Neural crest cell (in vitro differentiated cells): ENCODE results near the gene TPSB2. TPM values are rescaled to one million over a fixed set of nuclear protein-coding genes. Genes with fewer than 3 reads are reported as not detected.
A peak's percentile ranks its signal among the peaks of the same experiment; 100 is the strongest.

Source experiments
- DNase-seq: peaks from one replicate; pipeline ENCODE4 v3.0.0; 2021; ENCODE audit warnings: low read depth, mixed read lengths, low spot score
- H3K27ac Mint-ChIP-seq: one replicate; pipeline ENCODE4 v1.8.0; 2021; ENCODE audit warnings: mild to moderate bottlenecking, mixed read lengths; ENCODE audit not compliant: unreplicated experiment
- H3K27me3 Mint-ChIP-seq: 2 replicates; pipeline ENCODE4 v1.8.0; 2021; ENCODE audit warnings: low read depth, mild to moderate bottlenecking, mixed read lengths
- H3K36me3 Mint-ChIP-seq: 2 replicates; pipeline ENCODE4 v1.8.0; 2021; ENCODE audit warnings: low read depth, mild to moderate bottlenecking, mixed read lengths
- H3K4me1 Mint-ChIP-seq: 2 replicates; pipeline ENCODE4 v1.8.0; 2021; ENCODE audit warnings: mixed read lengths
- H3K4me3 Mint-ChIP-seq: one replicate; pipeline ENCODE4 v1.8.0; 2021; ENCODE audit warnings: mild to moderate bottlenecking, mixed read lengths
- H3K9me3 Mint-ChIP-seq: 2 replicates; pipeline ENCODE4 v1.8.0; 2021; ENCODE audit warnings: mixed read lengths
- CTCF ChIP-seq: fragments of 200-600 bp; sonication (generic); conservative IDR thresholded peaks from 2 replicates; pipeline ENCODE4 v1.5.0; 2021; ENCODE audit warnings: antibody characterized with exemption, mild to moderate bottlenecking
- total RNA-seq: library from RNA; stranded (reverse); gene quantifications from 2 replicates; pipeline ENCODE4 v1.2.1, GENCODE V29; 2021

TPSB2 gene
- total RNA-seq, 1 donor from 2014 or later, result not detected

GRCh38 chr16:1184980-1185379 lies 45.0 kb downstream of the TPSB2 start:
- Mint-ChIP-seq H3K27ac (no peak overlapping the region), H3K4me1 (peaks cover 5% of the 10 kb centered on the region), H3K4me3 (no peak overlapping the region), H3K36me3 (no peaks in the 10 kb centered on the region), H3K9me3 (no peaks in the 10 kb centered on the region), H3K27me3 (peaks cover 3% of the 10 kb centered on the region)
- no peak for DNase-seq
- TF ChIP-seq CTCF, result no peak

GRCh38 chr16:1184156-1184868 lies 45.7 kb downstream of the TPSB2 start:
- no peak overlapping the region for H3K4me3 Mint-ChIP-seq
- peaks cover 3% of the 10 kb centered on the region for H3K27me3 Mint-ChIP-seq
- H3K27ac Mint-ChIP-seq, result no peak overlapping the region
- DNase-seq, result no peak
- TF ChIP-seq CTCF, result peak; percentile 21
- no peaks in the 10 kb centered on the region for H3K9me3 Mint-ChIP-seq
- no peaks in the 10 kb centered on the region for H3K36me3 Mint-ChIP-seq
- H3K4me1 Mint-ChIP-seq, result peaks cover 5% of the 10 kb centered on the region

- TF ChIP-seq CTCF, result no peak
- Mint-ChIP-seq H3K4me1 (peaks cover 5% of the 10 kb centered on the region), H3K4me3 (no peak overlapping the region), H3K27me3 (peaks cover 3% of the 10 kb centered on the region), H3K27ac (no peak overlapping the region), H3K9me3 (no peaks in the 10 kb centered on the region), H3K36me3 (no peaks in the 10 kb centered on the region)
- peak; percentile 43 for DNase-seq
These were observed 46.8 kb downstream of the TPSB2 start for GRCh38 chr16:1182950-1183907.

- no peak for TF ChIP-seq CTCF
- no peak overlapping the region for H3K27ac Mint-ChIP-seq
- H3K4me1 Mint-ChIP-seq, result peaks cover 5% of the 10 kb centered on the region
- H3K4me3 Mint-ChIP-seq, result no peak overlapping the region
- no peak for DNase-seq
- no peaks in the 10 kb centered on the region for H3K36me3 Mint-ChIP-seq
- H3K9me3 Mint-ChIP-seq, result no peaks in the 10 kb centered on the region
- H3K27me3 Mint-ChIP-seq, result no peaks in the 10 kb centered on the region
These were observed 47.7 kb downstream of the TPSB2 start for GRCh38 chr16:1182316-1182671.

GRCh38 chr16:1181404-1182315 lies 48.3 kb downstream of the TPSB2 start:
- Mint-ChIP-seq H3K36me3 (no peaks in the 10 kb centered on the region), H3K27ac (no peak overlapping the region), H3K27me3 (no peaks in the 10 kb centered on the region), H3K9me3 (no peaks in the 10 kb centered on the region), H3K4me3 (no peak overlapping the region), H3K4me1 (peaks cover 5% of the 10 kb centered on the region)
- TF ChIP-seq CTCF, result peak; percentile 14
- DNase-seq, result no peak
